ENCODE measurements around the gene QRICH1.
"Not testable (repeated sequence)": the region's sequence is repeated elsewhere in the genome, so short reads cannot be mapped to it uniquely, and the experiment has no call there.

Gene QRICH1

DNA sequence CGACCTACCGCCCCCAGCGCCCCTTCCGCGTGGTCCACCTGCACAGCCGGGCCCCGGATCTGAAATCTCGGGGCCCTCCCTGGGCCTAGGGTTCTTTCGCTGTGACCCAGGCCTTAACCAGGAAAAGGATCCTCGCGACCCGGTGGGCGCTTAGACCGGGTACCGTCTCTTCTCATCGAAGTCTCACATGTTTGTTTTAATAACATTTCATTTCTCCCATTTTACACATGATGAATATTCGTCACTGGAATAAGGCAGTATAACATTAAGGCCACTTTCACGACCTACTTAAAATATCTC is 75.2 kb downstream of the QRICH1 start:
- DNase-seq (ENCODE audit: insufficient read length, low spot score), result no peak
- FAIRE-seq, result no peak

DNA sequence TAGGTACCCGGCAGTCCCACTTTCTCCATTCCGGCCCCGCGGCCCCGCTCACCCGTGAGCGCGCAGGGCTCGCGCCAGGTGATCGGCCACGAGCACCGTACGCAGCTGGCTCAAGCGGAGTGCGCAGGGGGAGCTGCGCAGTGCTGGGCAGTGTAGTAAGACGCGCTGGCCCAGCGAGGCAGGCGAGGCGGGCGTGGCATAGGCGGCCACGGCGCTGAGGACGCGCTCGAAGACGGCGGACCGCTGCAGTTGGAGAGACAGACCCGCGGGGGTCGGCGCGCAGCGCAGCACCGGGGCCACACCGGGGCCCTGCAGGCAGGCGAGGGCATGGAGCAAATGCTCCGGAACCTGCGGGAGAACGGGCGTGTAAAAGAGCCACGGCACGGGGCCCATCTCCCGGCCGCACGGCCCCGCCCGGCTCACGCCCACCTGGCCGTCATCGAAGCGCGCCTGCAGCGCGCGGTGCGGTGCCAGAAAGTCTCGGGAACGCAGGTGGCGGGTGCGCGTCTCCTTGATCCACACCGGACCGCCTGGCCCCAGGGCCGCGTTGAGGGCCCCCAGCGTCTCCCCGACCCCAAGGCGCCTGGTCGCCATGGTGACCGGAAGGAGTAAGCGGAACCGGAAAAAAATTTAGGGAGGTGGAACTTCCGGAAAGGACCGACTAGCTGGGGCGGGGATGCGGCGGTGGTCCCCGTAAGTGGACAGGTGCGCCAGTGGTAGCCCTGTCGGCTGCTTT is 75.7 kb downstream of the QRICH1 start, which contains the start of gene DALRD3:
DALRD3 (minus strand) TSS at position 610 of the 736 bp plus-strand sequence; CDS start at position 594, 16 bp downstream.
- FAIRE-seq, result peak; percentile 83

GRCh38 chr3:49017229-49017970 is 76.5 kb downstream of the QRICH1 start:
- FAIRE-seq (peak; percentile 51), DNase-seq (ENCODE audit: insufficient read length, low spot score) (no peak)

More for the DNA sequence above, 75.7 kb downstream of the QRICH1 start, which contains the start of gene DALRD3:
- peak; percentile 64 for DNase-seq (ENCODE audit: insufficient read length, low spot score)

DNA sequence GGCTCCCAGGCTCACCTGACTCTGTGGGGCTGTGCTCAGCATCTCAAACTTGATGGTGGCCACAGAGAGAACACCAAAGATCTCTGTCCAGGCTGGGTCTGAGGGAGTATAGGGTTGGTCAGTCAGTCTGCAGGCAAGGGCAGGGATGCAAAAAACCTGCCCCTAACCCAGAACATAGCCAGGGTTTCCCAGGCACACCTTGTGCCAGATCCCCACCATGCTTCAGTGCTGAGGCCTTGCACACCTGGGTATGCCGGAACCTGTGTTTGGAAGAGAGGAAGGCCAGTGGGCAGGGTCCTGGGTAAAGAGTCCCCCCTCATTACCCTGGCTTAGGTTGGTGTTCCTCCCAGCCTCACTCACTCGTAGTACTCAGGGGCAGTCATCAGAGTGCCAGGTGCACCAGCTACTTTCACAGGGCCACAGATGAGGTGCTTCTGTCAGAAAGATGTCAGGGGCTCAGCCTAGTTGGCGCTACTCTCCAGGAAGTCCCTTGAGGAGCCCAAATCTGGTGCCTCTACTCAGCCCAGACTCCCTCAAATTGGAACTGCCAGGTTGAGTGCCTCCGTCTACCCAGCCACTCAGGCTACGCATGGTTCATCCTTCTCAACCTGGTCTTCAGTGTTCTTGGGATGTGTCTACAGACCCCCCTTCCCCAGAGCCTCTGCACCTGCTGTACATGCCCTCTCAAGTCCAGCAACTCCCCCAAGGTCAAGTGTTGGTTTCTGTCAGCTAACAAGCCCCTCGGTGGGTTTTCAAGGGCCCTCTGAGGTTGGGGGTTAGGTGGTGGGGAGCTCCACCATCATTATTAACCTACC is 77.2 kb downstream of the QRICH1 start:
- no peak for FAIRE-seq

GRCh38 chr3:49015765-49016164 is 78.1 kb downstream of the QRICH1 start:
- no peak for DNase-seq (ENCODE audit: insufficient read length, low spot score)
- FAIRE-seq, result no peak

More for the DNA sequence above, 77.2 kb downstream of the QRICH1 start:
- DNase-seq (ENCODE audit: insufficient read length, low spot score), result no peak

GRCh38 chr3:49015072-49015471 is 78.8 kb downstream of the QRICH1 start:
- DNase-seq (ENCODE audit: insufficient read length, low spot score) (no peak), FAIRE-seq (no peak)

DNA sequence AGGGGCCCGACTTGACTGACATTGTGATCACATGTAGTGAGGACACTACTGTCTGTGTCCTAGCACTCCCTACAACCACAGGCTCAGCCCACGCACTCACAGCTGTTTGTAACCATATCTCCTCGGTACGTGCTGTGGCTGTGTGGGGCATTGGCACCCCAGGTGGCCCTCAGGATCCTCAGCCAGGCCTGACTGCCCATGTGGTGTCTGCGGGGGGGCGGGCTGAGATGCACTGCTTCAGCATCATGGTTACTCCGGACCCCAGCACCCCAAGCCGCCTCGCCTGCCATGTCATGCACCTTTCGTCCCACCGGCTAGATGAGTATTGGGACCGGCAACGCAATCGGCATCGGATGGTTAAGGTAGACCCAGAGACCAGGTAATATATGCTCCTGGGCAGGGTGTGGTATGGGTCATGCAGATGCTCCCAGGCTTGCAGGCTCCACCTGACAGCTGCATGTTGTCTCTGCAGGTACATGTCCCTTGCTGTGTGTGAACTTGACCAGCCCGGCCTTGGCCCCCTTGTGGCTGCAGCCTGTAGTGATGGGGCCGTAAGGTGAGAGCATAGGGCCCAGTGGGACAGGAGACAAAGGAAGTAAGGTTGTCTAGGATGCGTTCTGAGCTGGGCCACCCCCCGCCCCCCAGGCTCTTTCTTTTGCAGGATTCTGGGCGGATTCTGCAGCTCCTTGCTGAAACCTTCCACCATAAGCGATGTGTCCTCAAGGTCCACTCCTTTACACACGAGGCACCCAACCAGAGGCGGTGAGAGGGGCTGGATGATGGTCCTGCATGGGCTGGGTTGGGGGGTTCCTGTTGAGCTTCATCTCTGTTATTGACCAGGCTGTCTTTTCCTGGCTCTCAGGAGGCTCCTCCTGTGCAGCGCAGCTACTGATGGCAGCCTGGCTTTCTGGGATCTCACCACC is 79.9 kb downstream of the QRICH1 start:
- FAIRE-seq, result peak; percentile 81

GRCh38 chr3:49013113-49013737 is 80.6 kb downstream of the QRICH1 start:
- FAIRE-seq (no peak), DNase-seq (ENCODE audit: insufficient read length, low spot score) (no peak)

More for the DNA sequence above, 79.9 kb downstream of the QRICH1 start:
- DNase-seq (ENCODE audit: insufficient read length, low spot score), result no peak

GRCh38 chr3:49012441-49013017 is 81.3 kb downstream of the QRICH1 start:
- no peak for DNase-seq (ENCODE audit: insufficient read length, low spot score)
- no peak for FAIRE-seq

GRCh38 chr3:49009396-49009795 is 84.5 kb downstream of the QRICH1 start:
- DNase-seq (ENCODE audit: insufficient read length, low spot score) (no peak), FAIRE-seq (no peak)

DNA sequence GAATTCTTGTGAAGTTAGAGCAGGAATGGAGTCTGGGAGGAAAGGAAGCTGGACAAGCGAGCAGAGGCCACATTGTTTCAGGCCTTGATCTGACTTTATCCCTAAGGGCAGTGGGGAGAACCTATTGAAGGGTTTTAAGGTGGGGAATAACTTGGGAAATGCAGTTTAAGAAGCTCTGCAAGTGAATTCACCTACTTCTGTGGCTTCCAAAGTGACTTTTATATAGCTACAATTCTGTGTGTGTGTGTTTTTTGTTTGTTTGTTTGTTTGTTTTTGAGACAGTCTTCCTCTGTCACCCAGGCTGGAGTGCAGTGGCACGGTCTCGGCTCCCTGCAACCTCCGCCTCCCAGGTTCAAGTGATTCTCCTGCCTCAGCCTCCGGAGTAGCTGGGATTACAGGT is 85.2 kb downstream of the QRICH1 start:
- FAIRE-seq; DNase-seq (ENCODE audit: insufficient read length, low spot score): not testable (repeated sequence)

GRCh38 chr3:49007771-49008528 is 85.9 kb downstream of the QRICH1 start:
- peak; percentile 72 for FAIRE-seq
- DNase-seq (ENCODE audit: insufficient read length, low spot score), result peak; percentile 56

DNA sequence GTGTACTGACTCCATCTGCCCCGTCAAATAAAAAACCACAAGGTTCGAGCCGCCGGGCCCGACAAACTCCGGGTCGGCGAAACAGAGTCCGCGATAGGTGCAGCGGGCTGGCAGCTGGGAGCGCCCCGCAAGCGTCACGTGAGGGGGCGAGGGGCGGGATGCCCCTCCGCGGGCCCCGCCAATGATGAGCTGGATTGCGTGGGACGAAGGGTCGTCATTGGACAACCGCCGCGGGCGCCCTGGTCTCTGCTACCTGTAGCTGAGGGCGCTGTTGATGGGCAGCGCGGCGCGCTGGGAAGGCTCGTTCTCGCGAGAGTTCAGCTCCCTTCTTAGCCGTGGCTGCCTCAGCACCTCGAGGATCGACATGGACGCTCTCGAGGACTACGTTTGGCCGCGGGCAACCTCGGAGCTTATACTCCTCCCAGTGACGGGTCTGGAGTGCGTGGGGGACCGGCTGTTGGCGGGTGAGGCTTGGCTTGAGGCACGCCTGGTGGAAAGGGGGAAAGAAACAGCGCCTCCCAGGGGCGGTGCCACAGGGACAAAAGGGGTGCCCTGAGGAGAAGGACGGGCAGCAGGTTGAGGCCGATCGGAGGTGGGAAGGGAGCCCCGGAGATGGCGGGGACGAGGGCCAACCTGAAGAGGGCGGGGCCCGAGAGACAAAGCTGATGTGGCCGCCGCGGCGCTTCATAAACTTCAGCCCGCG is 86.7 kb downstream of the QRICH1 start, which contains the start of gene WDR6:
WDR6 (plus strand) TSS at position 324 of the 703 bp plus-strand sequence; CDS start at position 365, 41 bp downstream.
- peak; percentile 97 for FAIRE-seq
- DNase-seq (ENCODE audit: insufficient read length, low spot score), result peak; percentile 95

GRCh38 chr3:49006408-49007067 is 87.3 kb downstream of the QRICH1 start:
- FAIRE-seq (peak; percentile 49), DNase-seq (ENCODE audit: insufficient read length, low spot score) (no peak)

- DNase-seq (ENCODE audit: insufficient read length, low spot score), result no peak
- FAIRE-seq, result no peak
Observed at GRCh38 chr3:49005998-49006397, 87.9 kb downstream of the QRICH1 start.

GRCh38 chr3:49005303-49005680 is 88.6 kb downstream of the QRICH1 start:
- DNase-seq (ENCODE audit: insufficient read length, low spot score) (no peak), FAIRE-seq (no peak)

All from GM19239 (cell line).